Endothelial cell of umbilical vein (primary cell): Measurements from ENCODE around the gene EPS8L1. TPM values are rescaled to one million over a fixed set of nuclear protein-coding genes. Genes with fewer than 3 reads are reported as not detected.

Experiments used
- BruUV-seq: library from RNA; stranded (reverse); fragments of 400-500 nt; replicated peaks from 2 replicates; lab custom pipeline; 2021; lab: Mats Ljungman, UMichigan
- CTCF ChIA-PET: fragments of 300-600, 350-600 bp; sonication (Branson Sonifier 250); formaldehyde crosslinking; loops from one replicate; lab custom pipeline; 2021; ENCODE audit warnings: antibody characterized with exemption, inconsistent platforms; lab: Charles Lee
- POLR2A ChIA-PET: fragments of 300-600, 350-600 bp; sonication (Branson Sonifier 250); formaldehyde crosslinking; loops from one replicate; lab custom pipeline; 2021; ENCODE audit warnings: antibody characterized with exemption, inconsistent platforms; lab: Charles Lee
- DNase-seq: peaks from one replicate; pipeline ENCODE4 v3.0.0-alpha.2; 2011; ENCODE audit warnings: low read depth, low spot score
- FAIRE-seq: peaks from 2 replicates; lab custom pipeline; 2011; peaks lifted over from hg19 to GRCh38; lab: Jason Lieb, UNC
- H2AFZ ChIP-seq: 2 replicates; pipeline ENCODE4 v1.6.0; 2012; ENCODE audit warnings: low read depth, low read length, control low read depth, inconsistent platforms
- H3K27ac ChIP-seq: 2 replicates; pipeline ENCODE4 v1.5.1; 2011; ENCODE audit warnings: low read depth, mild to moderate bottlenecking, control low read depth, low read length, moderate library complexity; ENCODE audit not compliant: insufficient read depth
- H3K27me3 ChIP-seq, 2 experiments: 2 replicates each; pipeline versions ENCODE4 v1.6.0 to v1.6.1; 2011; ENCODE audit warnings: low read length in 2 of 2, mixed read lengths in 1 of 2; ENCODE audit not compliant: control insufficient read depth in 2 of 2, insufficient read depth in 2 of 2
- H3K36me3 ChIP-seq, 2 experiments: 2 replicates in 1 of 2; 3 replicates in 1 of 2; pipeline ENCODE4 v1.5.1; 2011; ENCODE audit warnings: low read length in 2 of 2, mild to moderate bottlenecking in 1 of 2, moderate library complexity in 1 of 2; ENCODE audit not compliant: control insufficient read depth in 2 of 2, insufficient read depth in 2 of 2; ENCODE audit errors: extremely low read depth in 1 of 2
- H3K4me1 ChIP-seq: 3 replicates; pipeline ENCODE4 v1.5.1; 2011; ENCODE audit warnings: mild to moderate bottlenecking, low read length; ENCODE audit not compliant: control insufficient read depth, insufficient read depth; ENCODE audit errors: extremely low read depth
- H3K4me2 ChIP-seq: 2 replicates; pipeline ENCODE4 v1.6.1; 2011; ENCODE audit warnings: low read length, control low read depth, mixed read lengths; ENCODE audit not compliant: insufficient read depth
- H3K4me3 ChIP-seq, 3 experiments: fragments of 200-600 bp in 1 of 3; sonication (generic), shearing (Covaris generic) in 1 of 3; replicated peaks in 1 of 3; 2 replicates each; pipeline ENCODE4 v1.5.1; 2011 to 2016; ENCODE audit warnings: control low read depth in 3 of 3, low read length in 3 of 3, mild to moderate bottlenecking in 2 of 3, inconsistent platforms in 1 of 3, low read depth in 1 of 3, moderate library complexity in 1 of 3; ENCODE audit not compliant: insufficient read depth in 1 of 3
- H3K79me2 ChIP-seq: 2 replicates; pipeline ENCODE4 v1.6.0; 2012; ENCODE audit warnings: low read length, inconsistent platforms; ENCODE audit not compliant: control insufficient read depth, insufficient read depth
- H3K9ac ChIP-seq: replicated peaks from 2 replicates; pipeline ENCODE3; 2011; ENCODE audit warnings: low read length, control low read depth; ENCODE audit not compliant: insufficient read depth; ENCODE audit errors: extremely low read depth
- H3K9me1 ChIP-seq: replicated peaks from 3 replicates; pipeline ENCODE4 v1.6.0; 2011; ENCODE audit warnings: mild to moderate bottlenecking, low read length; ENCODE audit not compliant: control insufficient read depth, insufficient read depth; ENCODE audit errors: extremely low read depth
- H3K9me3 ChIP-seq: replicated peaks from 2 replicates; pipeline ENCODE4 v1.5.1; 2012; ENCODE audit warnings: low read length, inconsistent platforms; ENCODE audit not compliant: control insufficient read depth, insufficient read depth
- H4K20me1 ChIP-seq: replicated peaks from 2 replicates; pipeline ENCODE3; 2011; ENCODE audit warnings: mild to moderate bottlenecking, low read length; ENCODE audit not compliant: control insufficient read depth, insufficient read depth; ENCODE audit errors: extremely low read depth
- CTCF ChIP-seq, 2 donors: IDR thresholded peaks; 1 replicate in 1 of 2; 2 replicates in 1 of 2; pipeline ENCODE4 v1.5.1; 2011; ENCODE audit warnings: low read length in 2 of 2, mild to moderate bottlenecking in 2 of 2, moderate library complexity in 2 of 2, control low read depth in 1 of 2, inconsistent platforms in 1 of 2, low read depth in 1 of 2; ENCODE audit not compliant: insufficient read depth in 1 of 2; ENCODE audit errors: extremely low read depth in 1 of 2
- EZH2 ChIP-seq: IDR thresholded peaks from 2 replicates; pipeline ENCODE4 v1.6.1; 2012; ENCODE audit warnings: borderline replicate concordance, low read depth, mild to moderate bottlenecking, moderate library complexity, low read length, inconsistent platforms; ENCODE audit not compliant: severe bottlenecking
- FOS ChIP-seq: IDR thresholded peaks from 2 replicates; pipeline ENCODE4 v1.6.1; 2011; ENCODE audit warnings: mild to moderate bottlenecking, low read length, moderate library complexity, borderline replicate concordance; ENCODE audit not compliant: insufficient read depth
- GATA2 ChIP-seq: IDR thresholded peaks from 2 replicates; pipeline ENCODE4 v1.7.0; 2011; ENCODE audit warnings: low read depth, mild to moderate bottlenecking, moderate library complexity, mixed read lengths, low read length; ENCODE audit not compliant: insufficient read length, insufficient read depth
- JUN ChIP-seq: IDR thresholded peaks from 2 replicates; pipeline ENCODE4 v1.6.1; 2011; ENCODE audit warnings: borderline replicate concordance, low read depth; ENCODE audit not compliant: insufficient read length, insufficient read depth
- MAX ChIP-seq: IDR thresholded peaks from 2 replicates; pipeline ENCODE4 v1.6.1; 2011; ENCODE audit not compliant: insufficient read depth, insufficient read length
- MYC ChIP-seq: IDR thresholded peaks from one replicate; pipeline ENCODE4 v1.6.1; 2011; ENCODE audit warnings: mild to moderate bottlenecking, low read depth, low read length
- POLR2A ChIP-seq: IDR thresholded peaks from 2 replicates; pipeline ENCODE4 v1.6.1; 2012; ENCODE audit warnings: low read depth, mild to moderate bottlenecking, control low read depth, low read length
- POLR2AphosphoS5 ChIP-seq: IDR thresholded peaks from 2 replicates; pipeline ENCODE4 v1.6.1; 2012; ENCODE audit warnings: low read depth, mild to moderate bottlenecking, control low read depth, low read length, moderate library complexity; ENCODE audit not compliant: insufficient read depth
- dilution Hi-C: fragments of 300-500 bp; cut with MboI; formaldehyde crosslinking; loops from one replicate; pipeline ENCODE4 v1.15.0; 2019; ENCODE audit warnings: low sequenced_read_pairs; ENCODE audit not compliant: extremely low pct_ligation_motif_present
- intact Hi-C: fragments of 100-400 bp; cut with micrococcal nuclease; formaldehyde crosslinking; loops from one replicate; pipeline ENCODE4 v1.10.0; 2022
- polyA plus RNA-seq, 4 experiments: library from polyadenylated mRNA; depleted of rRNA in 3 of 4; stranded (reverse) in 3 of 4; unstranded in 1 of 4; fragments of >200 nt; gene quantifications; 2 replicates each; pipeline versions ENCODE4 v1.2.1 to v1.2.3, GENCODE V29; 2011 to 2012; ENCODE audit warnings: missing spikeins in 1 of 4
- total RNA-seq: library from RNA; stranded (reverse); gene quantifications from 2 replicates; pipeline ENCODE4 v1.2.3, GENCODE V29; 2021

Gene EPS8L1
- total and polyA plus RNA-seq, 2 donors (not counting 3 experiments of a cell fraction or from before 2014, with no cell fraction given) = 15.9 to 28.9 TPM

- no peak for FAIRE-seq
- no peak for TF ChIP-seq EZH2
- no peak for TF ChIP-seq JUN
- no peak for TF ChIP-seq CTCF (IDR thresholded peaks at IDR 0.05; ENCODE audit: extremely low read depth in 1 of 2, insufficient read depth in 1 of 2, low read depth in 1 of 2, low read length in 2 of 2)
- no peak for TF ChIP-seq FOS
- TF ChIP-seq POLR2A = no peak
- no peak for TF ChIP-seq POLR2AphosphoS5
- TF ChIP-seq MYC = no peak
- no peak for TF ChIP-seq GATA2
- no peak for TF ChIP-seq MAX
- ChIA-PET CTCF (no interaction called here), POLR2A (no interaction called here)
- H3K9me1 ChIP-seq = no peaks in the 10 kb centered on the region
- no peak for DNase-seq
- no peak overlapping the region for H3K4me3 ChIP-seq
- intact Hi-C loops = no loop called here
- no peak overlapping the region for H3K9ac ChIP-seq
- H3K79me2 ChIP-seq = no peaks in the 10 kb centered on the region
- H3K27ac ChIP-seq = no peak overlapping the region
- H3K27me3 ChIP-seq = no peaks in the 10 kb centered on the region
- peaks cover 4 to 27% of the 10 kb centered on the region in 2 experiments for H3K36me3 ChIP-seq
- no peak overlapping the region for H3K4me2 ChIP-seq
- dilution Hi-C loops = no loop called here
- no peaks in the 10 kb centered on the region for H4K20me1 ChIP-seq
- H2AFZ ChIP-seq = no peak overlapping the region
- no peaks in the 10 kb centered on the region for H3K9me3 ChIP-seq
- no peaks in the 10 kb centered on the region for H3K4me1 ChIP-seq
- BruUV-seq = no TSS peak
Observed at GRCh38 chr19:55097864-55098715, 22.4 kb downstream of the EPS8L1 start.
